ENCODE measurements around the gene SLC6A11.

DNA sequence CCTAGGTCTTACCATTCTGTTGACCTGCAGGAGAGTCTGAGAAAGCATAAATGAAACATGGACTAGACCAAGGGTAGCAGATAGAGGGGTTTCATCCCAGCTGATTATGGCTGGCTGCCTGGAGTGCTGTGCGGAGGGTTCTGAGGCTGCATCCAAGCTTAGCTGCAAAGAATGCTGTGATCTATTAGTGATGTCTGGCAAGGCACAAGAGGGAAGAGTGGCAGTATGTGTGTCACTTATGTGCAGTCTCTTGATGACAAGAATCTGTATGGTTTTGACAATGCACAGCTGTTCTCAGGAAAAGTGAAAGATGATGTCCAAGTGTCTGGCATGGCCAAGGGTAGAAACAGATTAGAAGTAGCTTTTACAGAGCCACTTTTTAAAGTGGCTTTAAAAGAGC, 54.3 kb downstream of the SLC6A11 start:
- TF ChIP-seq, protein P1, sequence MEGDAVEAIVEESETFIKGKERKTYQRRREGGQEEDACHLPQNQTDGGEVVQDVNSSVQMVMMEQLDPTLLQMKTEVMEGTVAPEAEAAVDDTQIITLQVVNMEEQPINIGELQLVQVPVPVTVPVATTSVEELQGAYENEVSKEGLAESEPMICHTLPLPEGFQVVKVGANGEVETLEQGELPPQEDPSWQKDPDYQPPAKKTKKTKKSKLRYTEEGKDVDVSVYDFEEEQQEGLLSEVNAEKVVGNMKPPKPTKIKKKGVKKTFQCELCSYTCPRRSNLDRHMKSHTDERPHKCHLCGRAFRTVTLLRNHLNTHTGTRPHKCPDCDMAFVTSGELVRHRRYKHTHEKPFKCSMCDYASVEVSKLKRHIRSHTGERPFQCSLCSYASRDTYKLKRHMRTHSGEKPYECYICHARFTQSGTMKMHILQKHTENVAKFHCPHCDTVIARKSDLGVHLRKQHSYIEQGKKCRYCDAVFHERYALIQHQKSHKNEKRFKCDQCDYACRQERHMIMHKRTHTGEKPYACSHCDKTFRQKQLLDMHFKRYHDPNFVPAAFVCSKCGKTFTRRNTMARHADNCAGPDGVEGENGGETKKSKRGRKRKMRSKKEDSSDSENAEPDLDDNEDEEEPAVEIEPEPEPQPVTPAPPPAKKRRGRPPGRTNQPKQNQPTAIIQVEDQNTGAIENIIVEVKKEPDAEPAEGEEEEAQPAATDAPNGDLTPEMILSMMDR (IDR thresholded peaks at IDR 0.05): no peak
- TF ChIP-seq POLR2AphosphoS5 (IDR thresholded peaks at IDR 0.05) (no peak), POLR2A (IDR thresholded peaks at IDR 0.05) (no peak)

Measured in gastroesophageal sphincter (tissue), 3 donors.